Left ventricle myocardium inferior (tissue), 1 donor: ENCODE results near the gene WDR5B. TPM values are rescaled to one million over a fixed set of nuclear protein-coding genes. Genes with fewer than 3 reads are reported as not detected.

Source experiments
- DNase-seq: peaks from one replicate; pipeline ENCODE4 v3.0.0-alpha.2; 2020
- H3K27ac ChIP-seq: fragments of 200-600 bp; replicated peaks from 2 replicates; pipeline ENCODE4 v1.8.0; 2021
- H3K27me3 ChIP-seq: fragments of 200-600 bp; 2 replicates; pipeline ENCODE4 v1.8.0; 2021; ENCODE audit warnings: low read depth
- H3K36me3 ChIP-seq: fragments of 200-600 bp; 2 replicates; pipeline ENCODE4 v1.8.0; 2021
- H3K4me1 ChIP-seq: fragments of 200-600 bp; 2 replicates; pipeline ENCODE4 v1.8.0; 2021
- H3K4me3 ChIP-seq: fragments of 200-600 bp; 2 replicates; pipeline ENCODE4 v1.8.0; 2021; ENCODE audit warnings: mild to moderate bottlenecking, moderate library complexity
- H3K9me3 ChIP-seq: fragments of 200-600 bp; replicated peaks from 2 replicates; pipeline ENCODE4 v1.8.0; 2021
- CTCF ChIP-seq: fragments of 200-600 bp; IDR thresholded peaks from 2 replicates; pipeline ENCODE4 v1.8.0; 2021; ENCODE audit warnings: antibody characterized with exemption, mild to moderate bottlenecking, borderline replicate concordance
- intact Hi-C: fragments of 100-400 bp; cut with micrococcal nuclease; formaldehyde crosslinking; loops from one replicate; pipeline ENCODE4 v1.11.0; 2022
- total RNA-seq: library from RNA; stranded (reverse); fragmentation: NEBNext Ultra II Directional; extraction: Animal tissue kit (Norgen Biotek cat#: 25700); gene quantifications from one replicate; pipeline ENCODE4 v1.2.1, GENCODE V29; 2021
- donor health status: DM: no; HTN: yes; CAD: no; lungs with severe emphysema.

Gene WDR5B
- total RNA-seq, 1 donor from 2014 or later = 3.3 TPM

DNA sequence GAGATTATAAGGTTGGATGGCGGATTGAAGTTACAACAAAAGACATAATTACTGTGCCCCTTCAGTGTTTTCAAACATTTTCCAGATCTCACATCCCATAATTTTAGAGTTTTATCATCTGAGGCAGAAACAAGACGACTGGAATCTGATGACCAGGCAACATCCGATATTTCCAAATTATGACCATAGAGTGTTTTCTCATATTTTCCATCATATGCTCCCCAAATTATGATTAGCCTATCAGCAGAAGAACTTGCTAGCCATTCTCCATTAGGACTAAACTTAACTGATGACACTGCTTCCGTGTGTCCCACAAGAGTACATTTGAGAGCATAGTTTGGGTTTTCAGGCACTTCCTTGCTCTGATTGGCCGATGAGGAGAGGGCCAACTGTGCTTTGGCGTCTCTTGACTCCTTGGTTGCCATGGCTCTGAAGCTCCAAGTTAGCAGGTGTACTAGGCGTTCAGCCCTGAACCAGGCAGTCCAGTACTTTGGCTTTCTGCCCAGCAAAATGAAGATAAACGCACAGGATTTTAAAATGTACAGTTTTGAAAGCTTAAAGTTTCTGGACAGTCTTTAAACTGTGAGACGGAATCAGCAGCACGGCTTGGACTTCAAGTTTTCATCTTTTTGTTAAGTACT is 638 bp downstream of the WDR5B start:
- Histone ChIP-seq H3K27ac (peak overlapping the region; percentile 97), H3K4me3 (peak overlapping the region; percentile 90), H3K9me3 (no peaks in the 10 kb centered on the region), H3K4me1 (peaks cover 48% of the 10 kb centered on the region), H3K36me3 (peaks cover 30% of the 10 kb centered on the region), H3K27me3 (no peaks in the 10 kb centered on the region)
- no peak for DNase-seq
- no peak for TF ChIP-seq CTCF
- intact Hi-C loops = no loop called here

DNA sequence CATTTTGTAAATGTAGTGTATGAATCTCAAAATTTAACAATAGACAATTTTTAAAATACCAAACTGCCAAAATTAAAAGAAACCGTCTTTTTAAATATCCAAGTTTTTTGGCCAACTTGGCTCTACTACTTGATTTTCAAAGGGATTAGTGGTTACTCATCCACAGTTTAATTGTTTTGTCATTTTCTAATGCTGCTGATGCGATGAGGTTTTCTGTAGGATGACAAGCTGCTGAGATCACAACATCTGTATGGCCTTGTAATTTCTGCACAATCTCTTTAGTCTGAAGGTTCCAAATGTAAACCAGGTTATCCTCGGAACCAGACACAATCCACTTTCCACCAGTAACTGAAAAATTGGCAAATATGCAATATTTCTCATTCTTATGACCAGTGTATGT is 1.5 kb downstream of the WDR5B start:
- Histone ChIP-seq H3K36me3 (peaks cover 39% of the 10 kb centered on the region), H3K27ac (no peak overlapping the region), H3K4me3 (no peak overlapping the region), H3K27me3 (no peaks in the 10 kb centered on the region), H3K4me1 (peaks cover 48% of the 10 kb centered on the region), H3K9me3 (no peaks in the 10 kb centered on the region)
- DNase-seq = no peak
- intact Hi-C loops = no loop called here
- no peak for TF ChIP-seq CTCF

DNA sequence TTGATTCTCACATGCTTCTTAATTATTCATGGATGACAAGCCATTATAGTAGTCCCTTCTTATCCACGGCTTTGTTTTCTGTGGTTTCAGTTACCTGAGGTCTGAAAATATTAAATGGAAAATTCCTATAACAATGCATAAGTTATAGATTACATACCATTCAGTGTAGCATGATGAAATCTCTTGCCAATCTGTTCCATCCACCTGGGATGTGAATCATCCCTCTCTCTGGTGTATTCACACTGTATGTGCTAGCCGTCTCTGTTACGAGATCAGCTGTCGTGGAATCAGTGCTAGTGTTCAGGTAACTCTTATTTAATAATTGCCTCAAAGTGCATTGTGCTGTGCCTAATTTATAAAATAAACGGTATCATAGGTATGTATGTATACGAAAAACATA is 5.2 kb downstream of the WDR5B start:
- intact Hi-C loops = no loop called here
- H3K36me3 ChIP-seq = peaks cover 65% of the 10 kb centered on the region

GRCh38 chr3:122410111-122410510 is 5.8 kb downstream of the WDR5B start:
- Histone ChIP-seq H3K9me3 (no peaks in the 10 kb centered on the region), H3K36me3 (peaks cover 66% of the 10 kb centered on the region), H3K4me1 (peaks cover 30% of the 10 kb centered on the region), H3K27me3 (no peaks in the 10 kb centered on the region), H3K27ac (no peak overlapping the region), H3K4me3 (no peak overlapping the region)
- intact Hi-C loops = no loop called here
- no peak for TF ChIP-seq CTCF
- DNase-seq = no peak

More for the DNA sequence above, 5.2 kb downstream of the WDR5B start:
- H3K4me3 ChIP-seq = no peak overlapping the region
- H3K9me3 ChIP-seq = no peaks in the 10 kb centered on the region
- H3K4me1 ChIP-seq = peaks cover 35% of the 10 kb centered on the region
- no peak for DNase-seq
- no peak overlapping the region for H3K27ac ChIP-seq
- no peaks in the 10 kb centered on the region for H3K27me3 ChIP-seq
- TF ChIP-seq CTCF = no peak

GRCh38 chr3:122409446-122409845 is 6.4 kb downstream of the WDR5B start:
- no peak for TF ChIP-seq CTCF
- Histone ChIP-seq H3K9me3 (no peaks in the 10 kb centered on the region), H3K27ac (no peak overlapping the region), H3K4me3 (no peak overlapping the region), H3K27me3 (no peaks in the 10 kb centered on the region), H3K36me3 (peaks cover 72% of the 10 kb centered on the region), H3K4me1 (peaks cover 23% of the 10 kb centered on the region)
- DNase-seq = no peak
- intact Hi-C loops = no loop called here
